GM18907 (cell line): ENCODE measurements around the gene APBB2.
"Not testable (repeated sequence)": the region's sequence is repeated elsewhere in the genome, so short reads cannot be mapped to it uniquely, and the experiment has no call there.

Source experiments
- ATAC-seq: cut with Tn5 transposase; IDR thresholded peaks from one replicate; pipeline ENCODE4 v1.9.1; 2021; ENCODE audit warnings: mild to moderate bottlenecking, moderate library complexity; ENCODE audit not compliant: unreplicated experiment

The APBB2 gene

GRCh38 chr4:40916880-40917279 is 297.5 kb downstream of the APBB2 start:
- ATAC-seq, result peak; percentile 85

- no peak for ATAC-seq
Measured at GRCh38 chr4:40916218-40916555, 298.2 kb downstream of the APBB2 start.

GRCh38 chr4:40915318-40916217 is 298.8 kb downstream of the APBB2 start:
- ATAC-seq, result no peak

- no peak for ATAC-seq
Measured at GRCh38 chr4:40912460-40913184, 301.7 kb downstream of the APBB2 start.

GRCh38 chr4:40910706-40911105 is 303.6 kb downstream of the APBB2 start:
- no peak for ATAC-seq

- no peak for ATAC-seq
Measured at GRCh38 chr4:40909363-40909876, 304.9 kb downstream of the APBB2 start.

- peak; percentile 93 for ATAC-seq
Measured at GRCh38 chr4:40908702-40909362, 305.5 kb downstream of the APBB2 start.

GRCh38 chr4:40908297-40908696 is 306.0 kb downstream of the APBB2 start:
- ATAC-seq, result peak; percentile 12

- ATAC-seq, result no peak
Measured at GRCh38 chr4:40905414-40905813, 308.9 kb downstream of the APBB2 start.

GRCh38 chr4:40900531-40900930 is 313.8 kb downstream of the APBB2 start:
- not testable (repeated sequence) for ATAC-seq

- ATAC-seq, result peak; percentile 78
Measured at GRCh38 chr4:40897557-40898203, 316.7 kb downstream of the APBB2 start.

GRCh38 chr4:40890764-40891163 is 323.6 kb downstream of the APBB2 start:
- no peak for ATAC-seq

- no peak for ATAC-seq
Measured at GRCh38 chr4:40890199-40890598, 324.1 kb downstream of the APBB2 start.

- no peak for ATAC-seq
Measured at GRCh38 chr4:40888933-40889332, 325.4 kb downstream of the APBB2 start.

GRCh38 chr4:40887764-40888131 is 326.6 kb downstream of the APBB2 start:
- no peak for ATAC-seq

- ATAC-seq, result no peak
Measured at GRCh38 chr4:40886931-40887763, 327.2 kb downstream of the APBB2 start.

- no peak for ATAC-seq
Measured at GRCh38 chr4:40881851-40882250, 332.5 kb downstream of the APBB2 start.

GRCh38 chr4:40881096-40881495 is 333.2 kb downstream of the APBB2 start:
- ATAC-seq, result no peak

GRCh38 chr4:40878548-40879055 is 335.7 kb downstream of the APBB2 start:
- ATAC-seq, result no peak

- ATAC-seq, result no peak
Measured at GRCh38 chr4:40877081-40877480, 337.3 kb downstream of the APBB2 start.
